NB4 (cell line): ENCODE results near the gene ACTN1.

ENCODE experiments used
- DNase-seq: peaks from one replicate; pipeline ENCODE4 v3.0.0; 2010; ENCODE audit warnings: low read depth
- H3K4me3 ChIP-seq: one replicate; pipeline ENCODE4 v1.5.1; 2011; ENCODE audit warnings: mild to moderate bottlenecking, low read depth, low read length, moderate library complexity
- MYC ChIP-seq: IDR thresholded peaks from 2 replicates; pipeline ENCODE4 v1.6.1; 2011; ENCODE audit warnings: low read depth, low read length
- POLR2A ChIP-seq: IDR thresholded peaks from 2 replicates; pipeline ENCODE4 v1.6.1; 2011; ENCODE audit warnings: mild to moderate bottlenecking; ENCODE audit not compliant: insufficient read length; ENCODE audit errors: extremely low read depth
- TF ChIP-seq, protein P1 (sequence below): IDR thresholded peaks from 2 replicates; pipeline ENCODE4 v1.6.1; 2011; ENCODE audit warnings: low read depth, low read length
- TF ChIP-seq, protein P2 (sequence below): IDR thresholded peaks from one replicate; pipeline ENCODE4 v1.5.1; 2012; ENCODE audit warnings: low read depth, low read length

Gene ACTN1

DNA sequence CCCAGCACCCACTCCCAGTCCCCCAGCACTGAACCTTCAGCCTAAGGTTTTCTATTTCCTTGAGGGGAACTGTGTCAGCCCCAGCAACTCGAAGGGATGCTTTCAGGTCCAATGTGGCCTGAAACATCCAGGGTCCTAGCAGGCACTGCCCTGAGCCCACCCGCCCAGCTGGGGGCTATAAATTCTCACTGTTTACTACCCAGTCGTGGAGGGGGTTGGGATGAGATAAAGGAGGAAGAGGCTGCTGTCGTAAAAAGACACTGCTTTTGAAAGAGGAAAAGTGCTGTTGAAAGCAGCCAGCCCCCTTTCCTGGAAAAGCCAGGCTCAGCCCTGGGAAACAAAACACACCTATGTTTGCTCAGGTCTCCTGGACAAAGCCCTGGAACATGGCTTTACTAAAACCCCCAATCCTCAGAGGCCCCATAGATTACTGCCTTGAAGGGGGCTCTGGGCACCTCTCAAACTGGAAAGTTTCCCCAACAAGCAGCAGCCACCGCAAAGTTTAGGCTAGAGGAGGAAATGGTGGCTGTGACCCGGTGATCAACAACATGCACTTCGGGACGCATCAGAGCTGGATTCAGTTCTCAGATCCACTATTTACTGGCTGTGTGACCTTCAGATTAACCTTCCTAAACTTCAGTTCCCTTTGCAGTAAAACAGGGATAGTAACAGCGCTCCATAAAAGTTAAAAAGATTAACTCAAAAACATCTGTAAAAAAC is 51.0 kb downstream of the ACTN1 start:
- TF ChIP-seq, protein P1, sequence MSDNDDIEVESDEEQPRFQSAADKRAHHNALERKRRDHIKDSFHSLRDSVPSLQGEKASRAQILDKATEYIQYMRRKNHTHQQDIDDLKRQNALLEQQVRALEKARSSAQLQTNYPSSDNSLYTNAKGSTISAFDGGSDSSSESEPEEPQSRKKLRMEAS: no peak
- TF ChIP-seq MYC: no peak
- no peak for TF ChIP-seq POLR2A
- TF ChIP-seq, protein P2, sequence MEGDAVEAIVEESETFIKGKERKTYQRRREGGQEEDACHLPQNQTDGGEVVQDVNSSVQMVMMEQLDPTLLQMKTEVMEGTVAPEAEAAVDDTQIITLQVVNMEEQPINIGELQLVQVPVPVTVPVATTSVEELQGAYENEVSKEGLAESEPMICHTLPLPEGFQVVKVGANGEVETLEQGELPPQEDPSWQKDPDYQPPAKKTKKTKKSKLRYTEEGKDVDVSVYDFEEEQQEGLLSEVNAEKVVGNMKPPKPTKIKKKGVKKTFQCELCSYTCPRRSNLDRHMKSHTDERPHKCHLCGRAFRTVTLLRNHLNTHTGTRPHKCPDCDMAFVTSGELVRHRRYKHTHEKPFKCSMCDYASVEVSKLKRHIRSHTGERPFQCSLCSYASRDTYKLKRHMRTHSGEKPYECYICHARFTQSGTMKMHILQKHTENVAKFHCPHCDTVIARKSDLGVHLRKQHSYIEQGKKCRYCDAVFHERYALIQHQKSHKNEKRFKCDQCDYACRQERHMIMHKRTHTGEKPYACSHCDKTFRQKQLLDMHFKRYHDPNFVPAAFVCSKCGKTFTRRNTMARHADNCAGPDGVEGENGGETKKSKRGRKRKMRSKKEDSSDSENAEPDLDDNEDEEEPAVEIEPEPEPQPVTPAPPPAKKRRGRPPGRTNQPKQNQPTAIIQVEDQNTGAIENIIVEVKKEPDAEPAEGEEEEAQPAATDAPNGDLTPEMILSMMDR: no peak
- DNase-seq: no peak
- H3K4me3 ChIP-seq: no peak overlapping the region

DNA sequence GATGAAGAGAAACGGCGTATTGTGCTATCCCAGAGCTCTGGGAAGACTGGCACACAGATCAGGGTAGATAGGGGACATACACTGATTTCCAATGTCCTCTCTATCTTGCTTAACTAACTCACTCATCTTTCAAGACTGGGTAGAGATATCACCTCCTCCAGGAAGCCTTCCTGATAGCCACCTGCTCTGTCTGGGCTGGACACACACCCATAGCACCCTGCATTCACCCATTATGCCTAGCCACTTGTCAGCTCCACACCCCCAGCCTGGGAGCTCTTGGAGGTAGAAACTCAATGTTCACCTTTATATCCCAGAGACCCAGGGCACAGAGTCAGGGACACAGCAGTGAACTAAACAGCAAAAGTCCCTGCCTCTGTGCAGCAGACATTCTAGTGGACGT is 52.0 kb downstream of the ACTN1 start:
- no peak overlapping the region for H3K4me3 ChIP-seq
- no peak for DNase-seq
- TF ChIP-seq MYC: no peak
- TF ChIP-seq, protein P2: no peak
- TF ChIP-seq, protein P1: no peak
- TF ChIP-seq POLR2A: no peak

DNA sequence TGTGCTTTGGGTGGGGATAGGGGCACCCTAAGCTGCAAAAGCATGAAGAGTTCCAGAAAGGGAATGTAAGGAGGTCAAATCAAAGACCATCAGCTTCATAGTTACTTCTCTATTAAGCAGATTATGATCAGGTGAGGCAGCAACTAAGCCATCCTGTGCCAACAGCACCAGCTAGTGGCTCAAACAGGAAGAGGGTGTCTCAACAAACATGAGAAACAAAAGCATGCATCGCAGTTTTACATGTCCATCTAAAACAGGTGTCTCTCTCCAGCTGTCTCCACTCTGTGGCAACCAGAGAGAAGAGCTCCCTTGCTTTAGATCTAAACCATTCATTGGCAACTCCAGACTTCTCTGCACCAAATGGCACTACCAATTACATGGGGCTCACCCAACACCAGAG is 52.9 kb downstream of the ACTN1 start:
- TF ChIP-seq POLR2A (no peak), MYC (no peak)
- TF ChIP-seq, protein P2: peak; percentile 69
- TF ChIP-seq, protein P1: no peak
- no peak overlapping the region for H3K4me3 ChIP-seq
- DNase-seq: peak; percentile 42

DNA sequence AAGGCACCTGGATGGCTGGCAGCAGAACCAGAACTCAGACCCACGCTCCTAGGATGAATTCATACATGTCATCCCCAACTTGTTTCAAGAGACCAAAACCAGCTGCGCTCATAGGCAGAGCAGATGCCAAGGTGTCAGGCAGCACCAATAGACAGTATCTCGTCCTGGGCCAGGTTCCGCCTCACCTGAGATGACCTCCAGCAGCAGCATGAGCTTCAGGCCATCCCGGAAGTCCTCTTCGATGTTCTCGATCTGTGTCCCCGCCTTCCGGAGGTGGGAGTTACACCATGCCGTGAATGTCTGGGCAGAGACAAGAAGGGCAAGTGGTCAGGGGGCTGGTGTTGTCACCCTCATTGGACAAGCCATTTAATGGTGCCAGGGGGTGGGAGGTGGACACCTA is 53.7 kb downstream of the ACTN1 start:
- no peak for DNase-seq
- TF ChIP-seq, protein P2: no peak
- TF ChIP-seq, protein P1: no peak
- no peak for TF ChIP-seq MYC
- no peak for TF ChIP-seq POLR2A

DNA sequence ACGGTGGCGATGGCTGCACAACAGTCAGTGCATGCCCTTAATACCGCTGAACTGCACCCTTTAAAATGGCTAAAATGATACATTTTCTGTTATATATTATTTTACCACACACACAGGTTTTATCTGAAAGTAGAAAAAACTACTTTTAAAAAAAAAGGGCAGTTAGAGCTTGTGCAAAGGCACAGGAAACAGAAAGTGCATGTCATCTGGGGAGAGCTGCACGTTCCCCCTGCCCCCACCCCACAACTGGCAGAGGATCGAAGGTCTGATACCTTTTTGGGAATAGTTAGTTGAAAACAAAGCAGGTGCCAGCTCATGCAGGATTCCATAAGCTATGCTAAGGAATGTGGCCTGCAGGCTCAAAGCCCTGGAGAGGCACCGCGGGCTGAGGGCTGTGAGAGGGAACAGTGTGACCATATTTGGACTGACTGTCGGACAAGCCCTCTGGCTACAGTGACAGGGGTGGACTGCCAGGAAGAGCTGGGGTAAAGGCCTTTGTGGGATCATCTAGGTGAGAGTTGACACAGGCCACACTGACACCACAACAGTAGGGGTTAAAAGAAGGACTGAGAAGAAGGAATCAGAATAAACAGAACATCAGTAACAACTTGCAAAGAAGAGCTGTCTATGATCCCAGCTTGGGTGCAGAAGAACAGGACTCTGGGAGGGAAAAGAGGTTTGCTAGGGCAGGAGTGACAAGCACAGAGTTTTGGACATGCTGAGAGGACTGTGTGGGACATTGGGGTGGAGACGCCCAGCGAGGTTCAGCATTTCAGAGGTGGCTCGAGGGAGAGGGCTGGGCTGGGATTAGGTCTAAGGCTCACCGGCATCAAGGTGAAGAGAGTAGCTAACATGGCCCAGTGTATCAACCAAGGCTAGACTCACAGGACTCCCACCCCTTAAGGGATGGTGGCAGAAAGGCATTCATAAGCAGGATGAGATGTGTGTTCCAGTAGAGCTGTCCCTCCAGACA is 54.6 kb downstream of the ACTN1 start:
- DNase-seq: no peak
- TF ChIP-seq, protein P2: no peak
- TF ChIP-seq MYC (no peak), POLR2A (no peak)
- TF ChIP-seq, protein P1: no peak
- no peak overlapping the region for H3K4me3 ChIP-seq

More for the DNA sequence above, 53.7 kb downstream of the ACTN1 start:
- no peak overlapping the region for H3K4me3 ChIP-seq
